ENCODE data around the gene POLE3.
"Not testable (repeated sequence)": the region's sequence is repeated elsewhere in the genome, so short reads cannot be mapped to it uniquely, and the experiment has no call there.

POLE3 gene, protein sequence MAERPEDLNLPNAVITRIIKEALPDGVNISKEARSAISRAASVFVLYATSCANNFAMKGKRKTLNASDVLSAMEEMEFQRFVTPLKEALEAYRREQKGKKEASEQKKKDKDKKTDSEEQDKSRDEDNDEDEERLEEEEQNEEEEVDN

DNA sequence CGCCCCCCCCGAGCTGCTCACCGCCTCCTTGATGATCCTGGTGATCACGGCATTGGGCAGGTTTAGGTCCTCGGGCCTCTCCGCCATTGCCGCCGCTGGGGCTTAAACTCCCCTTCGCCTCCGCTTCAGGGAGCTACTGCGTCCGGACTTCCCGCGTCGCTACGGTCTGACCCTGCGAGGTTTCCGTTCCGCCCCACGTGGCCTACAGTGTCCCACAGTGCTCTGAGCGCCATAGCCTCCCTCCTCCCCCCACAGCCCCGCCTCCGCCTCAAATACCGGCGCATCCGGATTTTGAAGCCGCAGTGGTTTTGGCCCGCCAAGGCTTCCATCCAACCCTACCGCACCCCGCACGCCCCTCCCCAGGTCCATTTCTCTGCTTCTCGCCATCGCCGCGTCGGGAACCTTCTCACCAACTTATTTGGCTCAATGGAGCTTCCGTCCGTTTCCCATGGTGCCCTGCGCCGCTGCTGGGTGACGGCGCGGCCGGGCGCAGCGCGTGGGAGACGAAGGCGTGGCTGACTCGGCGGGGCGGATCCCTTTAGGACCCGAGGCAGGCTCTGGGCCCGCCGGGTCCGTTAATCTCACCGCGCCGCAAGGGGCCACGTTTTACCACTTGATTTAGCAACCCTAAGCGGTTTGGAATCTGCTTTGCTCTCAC lies at the start of gene POLE3, which contains the start of gene C9orf43:
Gene POLE3, minus strand, starts transcription at position 469 of the 658 bp plus-strand sequence. Its CDS starts 382 bp downstream, at position 87.
Gene C9orf43, plus strand, starts transcription at position 541 of the 658 bp plus-strand sequence. CDS start 2,747 bp downstream, outside the sequence.
- peak; percentile 78 for DNase-seq (ENCODE audit: low read depth)

GRCh38 chr9:113456235-113456634 lies 45.8 kb upstream of the POLE3 start:
- no peak for DNase-seq (ENCODE audit: low read depth)

DNA sequence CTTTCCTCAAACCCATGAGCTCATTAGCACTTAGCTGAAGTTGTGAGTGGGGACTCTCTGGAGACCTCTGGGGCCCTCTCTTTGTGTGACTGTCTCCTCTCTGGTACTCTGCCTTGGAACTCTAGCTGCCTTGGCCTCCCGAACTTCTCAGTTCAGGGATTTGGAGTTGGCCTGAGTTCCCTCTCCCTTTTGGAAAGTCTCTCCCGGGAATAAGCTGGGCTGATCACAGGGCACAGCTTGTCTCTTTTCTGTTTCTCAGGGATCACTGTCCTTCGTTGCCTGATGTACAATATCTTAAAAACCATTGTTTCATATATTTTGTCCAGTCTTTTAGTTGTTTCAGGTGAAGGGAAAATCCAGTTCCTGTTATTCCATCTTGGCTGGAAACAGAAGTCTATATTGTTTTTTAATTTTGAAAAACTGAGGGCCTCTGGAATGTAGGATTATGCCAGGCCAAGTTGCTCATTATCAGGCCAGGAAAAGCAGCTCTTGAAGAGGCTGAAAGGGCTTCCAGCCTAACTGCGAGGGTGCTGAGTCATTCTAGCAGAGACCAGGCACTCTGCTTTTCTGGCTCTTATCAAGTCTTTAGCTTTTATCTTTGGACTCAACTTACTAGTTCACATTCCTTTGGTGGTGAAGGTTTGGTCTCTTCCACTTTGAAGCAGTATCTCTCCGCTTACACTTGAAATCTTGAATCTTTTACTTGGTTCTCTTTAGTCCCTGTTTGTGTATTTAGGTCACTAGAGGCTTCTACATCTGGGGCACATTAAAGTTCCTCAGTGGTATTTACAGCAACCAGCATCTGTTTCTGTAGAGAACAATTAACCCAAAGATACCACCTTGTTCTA lies 44.7 kb upstream of the POLE3 start:
- DNase-seq (ENCODE audit: low read depth): peak; percentile 75

- no peak for DNase-seq (ENCODE audit: low read depth)
Measured at GRCh38 chr9:113452113-113452605, 41.7 kb upstream of the POLE3 start.

- DNase-seq (ENCODE audit: low read depth): no peak
Measured at GRCh38 chr9:113449376-113449775, 38.9 kb upstream of the POLE3 start.

DNA sequence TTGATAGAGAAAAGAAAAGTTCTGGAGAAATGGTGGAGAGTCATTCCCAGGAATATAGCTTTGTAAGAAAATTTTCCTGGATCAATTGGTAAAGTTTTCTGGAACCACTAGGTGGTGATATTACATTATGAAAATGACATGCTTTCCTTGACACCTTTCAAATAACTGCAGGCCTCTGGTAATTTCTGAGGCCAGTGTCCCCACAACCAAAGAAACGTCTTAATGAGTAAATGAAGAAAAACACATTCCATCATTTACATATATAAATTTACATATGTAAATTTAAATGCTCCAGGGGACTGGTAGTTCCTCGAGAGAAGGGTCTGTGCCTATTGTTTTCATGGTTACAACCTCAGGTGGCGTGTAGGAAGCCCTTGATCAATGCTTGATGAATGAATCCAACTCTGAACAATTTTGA lies 35.9 kb upstream of the POLE3 start:
- DNase-seq (ENCODE audit: low read depth): no peak

- DNase-seq (ENCODE audit: low read depth): no peak
Measured at GRCh38 chr9:113444736-113445135, 34.3 kb upstream of the POLE3 start.

GRCh38 chr9:113437716-113438115 lies 27.2 kb upstream of the POLE3 start:
- DNase-seq (ENCODE audit: low read depth): not testable (repeated sequence)

DNA sequence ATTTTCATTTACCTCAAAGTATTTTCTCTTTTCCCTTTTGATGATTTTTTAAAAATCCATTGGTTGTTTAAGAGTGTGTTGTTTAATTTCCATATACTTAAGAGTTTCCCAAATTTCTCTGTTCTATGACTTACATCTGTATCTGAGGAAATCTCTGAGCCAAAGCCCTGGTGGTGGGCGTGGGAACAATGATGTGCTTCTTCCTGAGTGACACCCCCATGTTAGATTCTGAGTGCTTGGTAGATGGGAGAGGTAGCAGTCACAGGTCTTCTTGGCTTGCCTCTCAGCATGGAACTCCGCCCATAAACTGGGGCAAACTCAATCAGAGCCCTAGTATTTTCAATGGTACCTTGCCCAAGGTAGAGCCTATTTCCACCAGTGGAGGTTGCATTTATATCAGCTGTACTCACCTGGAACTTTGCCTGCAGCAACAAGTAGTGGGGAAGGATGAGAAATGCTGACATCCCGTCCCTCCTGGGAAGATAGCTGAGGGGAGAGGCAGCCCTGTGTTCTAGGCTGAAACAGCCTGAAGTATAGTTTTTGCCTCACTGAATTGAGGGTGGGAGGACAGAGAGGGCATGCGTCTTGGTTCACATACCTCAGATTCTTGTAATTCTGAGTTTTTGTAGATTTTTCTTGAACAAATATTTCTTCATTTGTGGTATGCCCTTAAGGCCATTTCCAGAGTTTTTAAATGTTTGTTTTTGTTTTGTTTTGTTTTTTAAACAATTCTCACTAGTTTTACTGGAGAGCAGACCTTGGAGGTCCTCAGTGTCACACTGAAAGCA lies 26.4 kb upstream of the POLE3 start:
- peak; percentile 35 for DNase-seq (ENCODE audit: low read depth)

GRCh38 chr9:113431191-113431590 lies 20.7 kb upstream of the POLE3 start:
- no peak for DNase-seq (ENCODE audit: low read depth)

GRCh38 chr9:113428062-113428615 lies 17.7 kb upstream of the POLE3 start:
- DNase-seq (ENCODE audit: low read depth): no peak

DNA sequence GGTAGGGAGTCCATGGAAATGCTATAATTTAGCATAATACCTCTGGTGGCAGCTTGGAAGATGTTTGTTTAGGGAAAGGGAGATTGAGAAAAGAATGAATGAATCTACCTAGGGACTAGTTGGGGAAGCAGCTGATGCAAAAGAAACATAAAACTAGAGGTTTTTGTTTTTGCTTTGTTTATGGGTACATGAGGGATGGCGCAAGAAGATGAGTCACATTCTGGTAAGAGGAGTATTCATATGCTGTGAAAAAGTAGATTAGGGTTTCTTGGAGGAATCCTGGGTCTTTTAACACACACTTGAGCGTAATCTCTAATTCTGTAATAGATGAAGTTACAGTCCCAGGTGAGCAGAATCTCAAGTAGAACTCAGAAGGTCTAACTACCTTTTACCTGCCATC lies 17.2 kb upstream of the POLE3 start:
- DNase-seq (ENCODE audit: low read depth): no peak

DNA sequence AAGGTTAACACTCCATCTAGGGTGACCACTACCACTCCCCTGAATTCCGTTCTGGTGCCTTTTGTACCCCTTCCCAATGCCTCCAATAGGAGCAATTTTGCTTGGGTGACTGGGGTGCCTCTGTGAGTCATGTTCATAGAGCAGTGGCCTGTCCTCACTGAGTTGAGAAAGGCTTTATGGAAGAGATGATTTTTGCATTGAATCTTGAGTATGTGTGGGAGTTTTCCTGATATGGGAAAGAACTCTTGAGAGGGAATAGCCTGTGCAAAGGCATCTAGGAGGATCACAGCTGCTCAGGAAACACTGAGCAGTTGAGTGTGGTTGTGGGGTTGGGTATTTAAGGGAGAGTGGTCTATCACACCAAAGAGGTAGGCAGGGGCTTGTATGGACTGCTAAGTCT lies 16.2 kb upstream of the POLE3 start:
- no peak for DNase-seq (ENCODE audit: low read depth)

DNA sequence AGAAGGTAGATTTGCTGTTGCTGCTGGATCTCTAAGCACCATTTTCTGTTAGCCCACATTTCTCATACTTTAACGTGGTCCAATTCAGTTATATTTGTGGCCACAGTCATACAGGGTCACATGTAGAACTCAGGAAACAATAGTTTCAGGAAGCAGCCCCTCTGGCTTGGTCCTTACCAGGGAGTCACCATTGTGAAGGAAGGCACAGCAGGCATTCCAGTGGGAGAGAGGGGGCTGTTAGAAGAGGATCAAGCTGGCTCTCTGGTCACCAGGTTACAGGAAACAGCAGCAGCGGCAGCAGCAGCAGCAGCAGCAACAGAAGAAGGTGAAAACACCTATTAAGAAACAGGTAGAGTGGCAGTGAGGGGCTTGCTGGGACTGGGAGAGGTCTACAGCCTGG lies 14.6 kb upstream of the POLE3 start:
- no peak for DNase-seq (ENCODE audit: low read depth)

- no peak for DNase-seq (ENCODE audit: low read depth)
Measured at GRCh38 chr9:113421726-113422125, 11.3 kb upstream of the POLE3 start.

GRCh38 chr9:113417370-113417769 lies 6.9 kb upstream of the POLE3 start:
- no peak for DNase-seq (ENCODE audit: low read depth)

- DNase-seq (ENCODE audit: low read depth): no peak
Measured at GRCh38 chr9:113416149-113416721, 5.8 kb upstream of the POLE3 start.

DNA sequence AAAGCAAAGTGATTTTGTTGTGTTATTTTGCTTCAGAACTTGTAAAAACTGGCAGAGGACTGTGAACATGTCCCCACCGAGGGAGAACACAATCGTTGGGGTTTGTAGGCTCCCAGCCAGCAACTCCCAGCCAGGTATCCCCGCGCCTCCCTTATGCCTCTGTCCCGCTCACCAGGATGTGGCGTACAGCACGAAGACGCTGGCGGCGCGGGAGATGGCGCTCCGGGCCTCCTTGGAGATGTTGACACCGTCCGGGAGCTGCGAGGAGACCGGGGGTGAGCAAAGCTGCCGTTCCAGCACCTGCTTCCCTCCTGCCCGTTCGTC lies 630 bp downstream of the POLE3 start:
- DNase-seq (ENCODE audit: low read depth): no peak

- DNase-seq (ENCODE audit: low read depth): no peak
Measured at GRCh38 chr9:113409481-113409880, 994 bp downstream of the POLE3 start.

DNA sequence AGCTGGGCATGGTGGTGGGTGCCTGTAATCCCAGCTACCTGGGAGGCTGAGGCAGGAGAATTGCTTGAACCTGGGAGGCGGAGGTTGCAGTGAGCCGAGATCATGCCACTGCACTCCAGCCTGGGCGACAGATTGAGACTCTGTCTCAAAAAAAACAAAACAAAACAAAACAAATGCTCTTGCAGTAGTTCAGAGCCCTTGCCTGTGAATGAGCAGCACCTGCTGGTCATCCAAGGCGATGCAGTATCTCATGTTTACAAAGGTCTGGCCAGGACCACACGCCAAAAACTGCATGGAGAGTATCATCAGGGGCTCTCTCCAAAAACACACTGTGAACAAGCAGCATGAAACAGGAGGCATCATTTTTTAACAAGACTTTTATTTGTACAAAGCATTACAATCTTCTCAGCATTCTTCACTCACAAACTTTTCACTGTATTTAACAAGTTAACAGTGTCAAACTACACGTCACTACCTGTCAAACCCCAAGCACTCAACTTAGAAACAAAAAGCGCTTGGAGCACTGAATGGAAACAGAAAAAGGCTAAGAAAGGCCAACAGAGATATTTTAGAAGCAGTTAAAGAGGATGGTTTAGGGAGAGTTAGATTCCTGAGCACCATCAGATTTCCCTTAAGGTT lies 3.5 kb downstream of the POLE3 start:
- DNase-seq (ENCODE audit: low read depth): not testable (repeated sequence)

- not testable (repeated sequence) for DNase-seq (ENCODE audit: low read depth)
Measured at GRCh38 chr9:113406353-113406752, 4.1 kb downstream of the POLE3 start.
